Endothelial cell of umbilical vein (primary cell): ENCODE results near the gene CASKIN2. TPM values are rescaled to one million over a fixed set of nuclear protein-coding genes. Genes with fewer than 3 reads are reported as not detected.

Experiments
- BruUV-seq: library from RNA; stranded (reverse); fragments of 400-500 nt; replicated peaks from 2 replicates; lab custom pipeline; 2021; lab: Mats Ljungman, UMichigan
- CTCF ChIA-PET: fragments of 300-600, 350-600 bp; sonication (Branson Sonifier 250); formaldehyde crosslinking; loops from one replicate; lab custom pipeline; 2021; ENCODE audit warnings: antibody characterized with exemption, inconsistent platforms; lab: Charles Lee
- POLR2A ChIA-PET: fragments of 300-600, 350-600 bp; sonication (Branson Sonifier 250); formaldehyde crosslinking; loops from one replicate; lab custom pipeline; 2021; ENCODE audit warnings: antibody characterized with exemption, inconsistent platforms; lab: Charles Lee
- DNase-seq: peaks from one replicate; pipeline ENCODE4 v3.0.0-alpha.2; 2011; ENCODE audit warnings: low read depth, low spot score
- FAIRE-seq: peaks from 2 replicates; lab custom pipeline; 2011; peaks lifted over from hg19 to GRCh38; lab: Jason Lieb, UNC
- H2AFZ ChIP-seq: 2 replicates; pipeline ENCODE4 v1.6.0; 2012; ENCODE audit warnings: low read depth, low read length, control low read depth, inconsistent platforms
- H3K27ac ChIP-seq: 2 replicates; pipeline ENCODE4 v1.5.1; 2011; ENCODE audit warnings: low read depth, mild to moderate bottlenecking, control low read depth, low read length, moderate library complexity; ENCODE audit not compliant: insufficient read depth
- H3K27me3 ChIP-seq, 2 experiments: 2 replicates each; pipeline versions ENCODE4 v1.6.0 to v1.6.1; 2011; ENCODE audit warnings: low read length in 2 of 2, mixed read lengths in 1 of 2; ENCODE audit not compliant: control insufficient read depth in 2 of 2, insufficient read depth in 2 of 2
- H3K36me3 ChIP-seq, 2 experiments: 2 replicates in 1 of 2; 3 replicates in 1 of 2; pipeline ENCODE4 v1.5.1; 2011; ENCODE audit warnings: low read length in 2 of 2, mild to moderate bottlenecking in 1 of 2, moderate library complexity in 1 of 2; ENCODE audit not compliant: control insufficient read depth in 2 of 2, insufficient read depth in 2 of 2; ENCODE audit errors: extremely low read depth in 1 of 2
- H3K4me1 ChIP-seq: 3 replicates; pipeline ENCODE4 v1.5.1; 2011; ENCODE audit warnings: mild to moderate bottlenecking, low read length; ENCODE audit not compliant: control insufficient read depth, insufficient read depth; ENCODE audit errors: extremely low read depth
- H3K4me2 ChIP-seq: 2 replicates; pipeline ENCODE4 v1.6.1; 2011; ENCODE audit warnings: low read length, control low read depth, mixed read lengths; ENCODE audit not compliant: insufficient read depth
- H3K4me3 ChIP-seq, 3 experiments: fragments of 200-600 bp in 1 of 3; sonication (generic), shearing (Covaris generic) in 1 of 3; replicated peaks in 1 of 3; 2 replicates each; pipeline ENCODE4 v1.5.1; 2011 to 2016; ENCODE audit warnings: control low read depth in 3 of 3, low read length in 3 of 3, mild to moderate bottlenecking in 2 of 3, inconsistent platforms in 1 of 3, low read depth in 1 of 3, moderate library complexity in 1 of 3; ENCODE audit not compliant: insufficient read depth in 1 of 3
- H3K79me2 ChIP-seq: 2 replicates; pipeline ENCODE4 v1.6.0; 2012; ENCODE audit warnings: low read length, inconsistent platforms; ENCODE audit not compliant: control insufficient read depth, insufficient read depth
- H3K9ac ChIP-seq: replicated peaks from 2 replicates; pipeline ENCODE3; 2011; ENCODE audit warnings: low read length, control low read depth; ENCODE audit not compliant: insufficient read depth; ENCODE audit errors: extremely low read depth
- H3K9me1 ChIP-seq: replicated peaks from 3 replicates; pipeline ENCODE4 v1.6.0; 2011; ENCODE audit warnings: mild to moderate bottlenecking, low read length; ENCODE audit not compliant: control insufficient read depth, insufficient read depth; ENCODE audit errors: extremely low read depth
- H3K9me3 ChIP-seq: replicated peaks from 2 replicates; pipeline ENCODE4 v1.5.1; 2012; ENCODE audit warnings: low read length, inconsistent platforms; ENCODE audit not compliant: control insufficient read depth, insufficient read depth
- H4K20me1 ChIP-seq: replicated peaks from 2 replicates; pipeline ENCODE3; 2011; ENCODE audit warnings: mild to moderate bottlenecking, low read length; ENCODE audit not compliant: control insufficient read depth, insufficient read depth; ENCODE audit errors: extremely low read depth
- EZH2 ChIP-seq: IDR thresholded peaks from 2 replicates; pipeline ENCODE4 v1.6.1; 2012; ENCODE audit warnings: borderline replicate concordance, low read depth, mild to moderate bottlenecking, moderate library complexity, low read length, inconsistent platforms; ENCODE audit not compliant: severe bottlenecking
- FOS ChIP-seq: IDR thresholded peaks from 2 replicates; pipeline ENCODE4 v1.6.1; 2011; ENCODE audit warnings: mild to moderate bottlenecking, low read length, moderate library complexity, borderline replicate concordance; ENCODE audit not compliant: insufficient read depth
- GATA2 ChIP-seq: IDR thresholded peaks from 2 replicates; pipeline ENCODE4 v1.7.0; 2011; ENCODE audit warnings: low read depth, mild to moderate bottlenecking, moderate library complexity, mixed read lengths, low read length; ENCODE audit not compliant: insufficient read length, insufficient read depth
- JUN ChIP-seq: IDR thresholded peaks from 2 replicates; pipeline ENCODE4 v1.6.1; 2011; ENCODE audit warnings: borderline replicate concordance, low read depth; ENCODE audit not compliant: insufficient read length, insufficient read depth
- MYC ChIP-seq: IDR thresholded peaks from one replicate; pipeline ENCODE4 v1.6.1; 2011; ENCODE audit warnings: mild to moderate bottlenecking, low read depth, low read length
- POLR2A ChIP-seq: IDR thresholded peaks from 2 replicates; pipeline ENCODE4 v1.6.1; 2012; ENCODE audit warnings: low read depth, mild to moderate bottlenecking, control low read depth, low read length
- POLR2AphosphoS5 ChIP-seq: IDR thresholded peaks from 2 replicates; pipeline ENCODE4 v1.6.1; 2012; ENCODE audit warnings: low read depth, mild to moderate bottlenecking, control low read depth, low read length, moderate library complexity; ENCODE audit not compliant: insufficient read depth
- dilution Hi-C: fragments of 300-500 bp; cut with MboI; formaldehyde crosslinking; loops from one replicate; pipeline ENCODE4 v1.15.0; 2019; ENCODE audit warnings: low sequenced_read_pairs; ENCODE audit not compliant: extremely low pct_ligation_motif_present
- intact Hi-C: fragments of 100-400 bp; cut with micrococcal nuclease; formaldehyde crosslinking; loops from one replicate; pipeline ENCODE4 v1.10.0; 2022
- polyA plus RNA-seq, 4 experiments: library from polyadenylated mRNA; depleted of rRNA in 3 of 4; stranded (reverse) in 3 of 4; unstranded in 1 of 4; fragments of >200 nt; gene quantifications; 2 replicates each; pipeline versions ENCODE4 v1.2.1 to v1.2.3, GENCODE V29; 2011 to 2012; ENCODE audit warnings: missing spikeins in 1 of 4
- total RNA-seq: library from RNA; stranded (reverse); gene quantifications from 2 replicates; pipeline ENCODE4 v1.2.3, GENCODE V29; 2021
- TF ChIP-seq, protein P1 (sequence below), 2 donors: IDR thresholded peaks; 1 replicate in 1 of 2; 2 replicates in 1 of 2; pipeline ENCODE4 v1.5.1; 2011; ENCODE audit warnings: low read length in 2 of 2, mild to moderate bottlenecking in 2 of 2, moderate library complexity in 2 of 2, control low read depth in 1 of 2, inconsistent platforms in 1 of 2, low read depth in 1 of 2; ENCODE audit not compliant: insufficient read depth in 1 of 2; ENCODE audit errors: extremely low read depth in 1 of 2
- TF ChIP-seq, protein P2 (sequence below): IDR thresholded peaks from 2 replicates; pipeline ENCODE4 v1.6.1; 2011; ENCODE audit not compliant: insufficient read depth, insufficient read length

The CASKIN2 gene
- total and polyA plus RNA-seq, 2 donors (not counting 3 experiments of a cell fraction or from before 2014, with no cell fraction given): 13.0 to 37.6 TPM

DNA sequence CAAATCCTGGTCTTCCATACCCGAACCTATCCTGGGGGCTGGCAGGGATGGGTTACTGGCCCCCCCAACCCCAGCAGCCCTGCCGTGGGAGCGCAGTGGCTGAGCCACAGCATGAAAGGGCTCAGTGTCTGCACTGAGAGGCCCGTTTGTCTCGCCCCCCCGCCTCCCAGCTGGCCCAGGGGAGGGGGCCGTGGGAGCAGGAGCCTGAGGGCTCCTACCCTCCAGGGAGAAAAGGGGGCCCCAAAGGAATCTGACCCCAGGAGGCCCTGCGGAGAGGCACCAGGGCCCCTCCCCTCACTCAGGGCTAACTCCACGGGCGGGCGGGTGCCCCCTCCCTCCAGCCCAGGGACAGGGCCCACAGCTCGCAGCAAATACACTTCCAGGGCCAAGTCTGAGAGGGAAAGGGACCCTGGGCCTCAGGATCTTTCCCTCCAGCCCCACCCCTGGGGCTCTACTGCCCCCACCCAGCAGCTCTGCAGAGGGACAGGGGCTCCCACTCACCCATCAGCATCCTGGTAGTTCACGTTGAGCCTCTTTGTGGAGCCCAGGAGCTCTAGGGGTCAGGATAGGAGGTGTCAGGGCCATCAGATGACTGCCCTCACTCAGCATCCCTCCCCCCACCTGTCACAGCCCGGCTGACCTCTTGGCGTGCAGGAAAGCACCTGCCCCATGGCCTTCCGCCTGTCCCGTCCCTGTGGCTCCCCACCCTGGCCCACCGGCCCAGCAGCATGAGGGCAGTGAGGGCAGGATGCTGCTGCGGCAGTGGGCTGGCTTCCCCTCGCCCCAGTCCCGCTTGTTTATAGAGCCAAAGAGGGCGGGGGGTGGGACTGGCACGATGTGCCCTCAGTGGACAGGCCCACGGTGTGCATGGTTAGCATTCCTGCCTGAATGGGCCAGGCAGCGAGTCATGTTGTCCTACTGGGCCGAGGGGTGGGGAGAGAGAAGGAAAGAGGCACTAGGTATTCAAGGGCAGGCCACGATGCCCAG lies 7.3 kb downstream of the CASKIN2 start:
- FAIRE-seq (no peak), DNase-seq (no peak)
- Histone ChIP-seq H3K9ac (no peak overlapping the region), H3K36me3 (peaks cover 0 to 19% of the 10 kb centered on the region in 2 experiments), H3K4me1 (peaks cover 37% of the 10 kb centered on the region), H2AFZ (no peak overlapping the region), H3K9me3 (no peaks in the 10 kb centered on the region), H3K4me3 (no peak overlapping the region), H3K4me2 (no peak overlapping the region), H3K27ac (no peak overlapping the region), H3K79me2 (peaks cover 17% of the 10 kb centered on the region), H3K27me3 (no peaks in the 10 kb centered on the region), H3K9me1 (no peaks in the 10 kb centered on the region), H4K20me1 (no peaks in the 10 kb centered on the region)
- TF ChIP-seq POLR2AphosphoS5 (no peak), POLR2A (no peak), FOS (no peak), MYC (no peak), EZH2 (no peak), GATA2 (no peak), JUN (no peak)
- TF ChIP-seq, protein P1, sequence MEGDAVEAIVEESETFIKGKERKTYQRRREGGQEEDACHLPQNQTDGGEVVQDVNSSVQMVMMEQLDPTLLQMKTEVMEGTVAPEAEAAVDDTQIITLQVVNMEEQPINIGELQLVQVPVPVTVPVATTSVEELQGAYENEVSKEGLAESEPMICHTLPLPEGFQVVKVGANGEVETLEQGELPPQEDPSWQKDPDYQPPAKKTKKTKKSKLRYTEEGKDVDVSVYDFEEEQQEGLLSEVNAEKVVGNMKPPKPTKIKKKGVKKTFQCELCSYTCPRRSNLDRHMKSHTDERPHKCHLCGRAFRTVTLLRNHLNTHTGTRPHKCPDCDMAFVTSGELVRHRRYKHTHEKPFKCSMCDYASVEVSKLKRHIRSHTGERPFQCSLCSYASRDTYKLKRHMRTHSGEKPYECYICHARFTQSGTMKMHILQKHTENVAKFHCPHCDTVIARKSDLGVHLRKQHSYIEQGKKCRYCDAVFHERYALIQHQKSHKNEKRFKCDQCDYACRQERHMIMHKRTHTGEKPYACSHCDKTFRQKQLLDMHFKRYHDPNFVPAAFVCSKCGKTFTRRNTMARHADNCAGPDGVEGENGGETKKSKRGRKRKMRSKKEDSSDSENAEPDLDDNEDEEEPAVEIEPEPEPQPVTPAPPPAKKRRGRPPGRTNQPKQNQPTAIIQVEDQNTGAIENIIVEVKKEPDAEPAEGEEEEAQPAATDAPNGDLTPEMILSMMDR (IDR thresholded peaks at IDR 0.05; ENCODE audit: extremely low read depth in 1 of 2, insufficient read depth in 1 of 2, low read depth in 1 of 2, low read length in 2 of 2): no peak
- TF ChIP-seq, protein P2, sequence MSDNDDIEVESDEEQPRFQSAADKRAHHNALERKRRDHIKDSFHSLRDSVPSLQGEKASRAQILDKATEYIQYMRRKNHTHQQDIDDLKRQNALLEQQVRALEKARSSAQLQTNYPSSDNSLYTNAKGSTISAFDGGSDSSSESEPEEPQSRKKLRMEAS: no peak
- ChIA-PET POLR2A (no interaction called here), CTCF (interaction anchor here (0.8 to 2.6 kb wide), 2 partner anchors 10 to 17 kb away, joined by 4 to 6 read pairs; partner anchors contain the start of gene LLGL2)
- dilution Hi-C loops (no loop called here), intact Hi-C loops (no loop called here)
- no TSS peak for BruUV-seq
